ENCODE measurements around the gene AGER.

- no peak for TF ChIP-seq CTCF (conservative IDR thresholded peaks at IDR 0.05)
- no peak for TF ChIP-seq EZH2 (IDR thresholded peaks at IDR 0.05; ENCODE audit: low read depth)
Measured at GRCh38 chr6:32164295-32164694, 19.8 kb downstream of the AGER start, which contains the start of gene EGFL8.
